PFSK-1 (cell line): ENCODE data around the gene ONECUT3.

ENCODE experiments used
- FOXP2 ChIP-seq: optimal IDR thresholded peaks from 2 replicates; pipeline ENCODE3; 2011; ENCODE audit warnings: borderline replicate concordance, control low read depth, inconsistent platforms; ENCODE audit not compliant: insufficient read depth; ENCODE audit errors: extremely low read length, extremely low read depth
- POLR2AphosphoS5 ChIP-seq: IDR thresholded peaks from 2 replicates; pipeline ENCODE4 v1.6.1; 2012; ENCODE audit warnings: low read depth, mild to moderate bottlenecking, control low read depth, low read length, moderate library complexity
- SIN3A ChIP-seq: IDR thresholded peaks from 2 replicates; pipeline ENCODE4 v1.6.1; 2012; ENCODE audit warnings: mild to moderate bottlenecking, low read length, moderate library complexity, borderline replicate concordance; ENCODE audit not compliant: insufficient read depth
- TAF1 ChIP-seq: IDR thresholded peaks from 2 replicates; pipeline ENCODE4 v1.6.1; 2012; ENCODE audit warnings: low read length, control low read depth, borderline replicate concordance; ENCODE audit not compliant: insufficient read depth
- TF ChIP-seq, protein P1 (sequence below), 2 experiments: IDR thresholded peaks; 2 replicates each; pipeline versions ENCODE4 v1.6.1 to v1.8.0; 2011 to 2012; ENCODE audit warnings: low read depth in 2 of 2, low read length in 2 of 2, control low read depth in 1 of 2, inconsistent platforms in 1 of 2, mild to moderate bottlenecking in 1 of 2, moderate library complexity in 1 of 2; ENCODE audit not compliant: insufficient read depth in 1 of 2

The ONECUT3 gene

DNA sequence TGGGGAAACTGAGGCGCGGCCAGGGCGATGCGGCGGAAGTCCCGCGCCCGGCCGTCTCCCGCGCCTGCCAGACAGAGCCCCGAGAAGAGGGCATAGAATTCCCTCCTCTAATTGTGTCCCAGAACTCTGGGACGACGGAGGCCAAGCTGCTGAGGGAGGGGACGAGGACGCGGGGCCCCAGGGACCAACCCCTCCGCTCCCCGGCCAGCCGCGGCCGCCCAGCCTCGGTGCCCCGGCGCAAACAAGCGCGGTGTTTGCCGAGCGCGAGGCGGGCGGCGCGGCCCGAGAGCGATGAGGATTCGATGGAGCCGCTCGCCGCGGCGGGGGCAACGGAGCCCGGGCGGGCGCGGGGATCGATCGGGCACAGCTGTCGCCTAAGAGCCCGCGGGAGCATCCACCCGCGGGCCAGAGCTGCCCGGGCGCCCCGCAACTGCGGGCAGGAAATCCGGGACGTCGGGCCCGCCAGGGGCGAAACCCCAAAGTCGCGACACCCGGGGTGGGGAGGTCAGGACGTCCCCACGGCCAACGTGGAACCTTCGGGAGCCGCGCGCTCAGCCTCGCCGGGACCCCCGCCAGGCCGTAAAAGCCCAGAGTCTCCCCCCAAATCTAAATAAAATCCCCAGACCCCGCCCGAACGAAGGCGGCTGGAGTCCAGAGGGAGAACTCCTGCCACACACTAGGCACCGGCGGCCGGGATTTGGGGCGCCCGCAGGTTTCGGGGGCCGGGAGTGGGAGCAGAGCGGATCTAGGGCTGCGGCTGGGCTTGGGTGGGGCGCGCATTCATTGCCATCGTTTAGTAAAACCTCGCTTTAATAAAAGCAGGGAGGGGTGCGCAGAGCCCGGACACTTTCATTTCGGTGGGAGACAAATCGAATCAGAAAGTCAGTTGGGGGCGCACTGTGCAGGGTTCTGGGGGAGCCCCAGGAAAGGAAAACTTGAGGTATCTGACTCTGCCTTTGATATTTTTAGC, 3.6 kb upstream of the ONECUT3 start:
- TF ChIP-seq TAF1 (no peak), SIN3A (no peak), FOXP2 (no peak), POLR2AphosphoS5 (no peak)
- TF ChIP-seq, protein P1, sequence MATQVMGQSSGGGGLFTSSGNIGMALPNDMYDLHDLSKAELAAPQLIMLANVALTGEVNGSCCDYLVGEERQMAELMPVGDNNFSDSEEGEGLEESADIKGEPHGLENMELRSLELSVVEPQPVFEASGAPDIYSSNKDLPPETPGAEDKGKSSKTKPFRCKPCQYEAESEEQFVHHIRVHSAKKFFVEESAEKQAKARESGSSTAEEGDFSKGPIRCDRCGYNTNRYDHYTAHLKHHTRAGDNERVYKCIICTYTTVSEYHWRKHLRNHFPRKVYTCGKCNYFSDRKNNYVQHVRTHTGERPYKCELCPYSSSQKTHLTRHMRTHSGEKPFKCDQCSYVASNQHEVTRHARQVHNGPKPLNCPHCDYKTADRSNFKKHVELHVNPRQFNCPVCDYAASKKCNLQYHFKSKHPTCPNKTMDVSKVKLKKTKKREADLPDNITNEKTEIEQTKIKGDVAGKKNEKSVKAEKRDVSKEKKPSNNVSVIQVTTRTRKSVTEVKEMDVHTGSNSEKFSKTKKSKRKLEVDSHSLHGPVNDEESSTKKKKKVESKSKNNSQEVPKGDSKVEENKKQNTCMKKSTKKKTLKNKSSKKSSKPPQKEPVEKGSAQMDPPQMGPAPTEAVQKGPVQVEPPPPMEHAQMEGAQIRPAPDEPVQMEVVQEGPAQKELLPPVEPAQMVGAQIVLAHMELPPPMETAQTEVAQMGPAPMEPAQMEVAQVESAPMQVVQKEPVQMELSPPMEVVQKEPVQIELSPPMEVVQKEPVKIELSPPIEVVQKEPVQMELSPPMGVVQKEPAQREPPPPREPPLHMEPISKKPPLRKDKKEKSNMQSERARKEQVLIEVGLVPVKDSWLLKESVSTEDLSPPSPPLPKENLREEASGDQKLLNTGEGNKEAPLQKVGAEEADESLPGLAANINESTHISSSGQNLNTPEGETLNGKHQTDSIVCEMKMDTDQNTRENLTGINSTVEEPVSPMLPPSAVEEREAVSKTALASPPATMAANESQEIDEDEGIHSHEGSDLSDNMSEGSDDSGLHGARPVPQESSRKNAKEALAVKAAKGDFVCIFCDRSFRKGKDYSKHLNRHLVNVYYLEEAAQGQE (IDR thresholded peaks at IDR 0.05; ENCODE audit: insufficient read depth in 1 of 2, low read depth in 2 of 2, low read length in 2 of 2) = no peak

DNA sequence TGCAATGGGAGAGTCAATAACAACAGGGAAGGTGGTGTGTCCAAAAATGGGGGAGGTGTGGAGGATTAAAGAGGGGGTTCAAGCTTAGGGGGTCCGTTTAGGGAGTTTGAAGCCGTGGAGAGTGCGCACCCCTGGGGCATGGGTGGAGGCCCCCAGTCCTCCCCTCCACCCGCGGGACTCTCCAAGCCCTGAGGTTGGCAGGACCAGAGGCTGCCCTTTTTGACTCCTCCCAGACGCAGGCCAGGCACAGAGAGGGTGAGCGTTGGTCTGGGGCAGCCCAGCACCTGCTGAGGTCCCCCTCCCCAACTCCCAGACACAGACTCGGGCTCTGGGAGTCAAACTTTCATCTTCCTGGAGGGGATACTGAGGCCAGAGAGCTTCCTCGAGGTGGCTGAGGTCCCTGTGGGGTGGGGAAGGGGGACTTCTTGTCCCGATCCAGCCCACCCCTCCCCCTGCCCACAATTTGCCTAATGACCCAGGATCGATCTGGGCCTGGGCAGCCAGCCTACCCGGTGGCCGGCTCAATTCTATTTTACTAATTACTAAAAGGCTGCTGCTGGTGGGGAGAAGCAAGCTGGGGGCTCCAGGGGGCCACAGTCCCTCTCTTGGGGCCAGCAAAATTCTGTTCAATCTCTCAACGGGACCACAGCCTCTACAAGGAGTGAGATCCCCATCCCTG, 2.8 kb upstream of the ONECUT3 start:
- TF ChIP-seq, protein P1 (IDR thresholded peaks at IDR 0.05; ENCODE audit: insufficient read depth in 1 of 2, low read depth in 2 of 2, low read length in 2 of 2) = no peak
- TF ChIP-seq SIN3A (no peak), TAF1 (no peak), POLR2AphosphoS5 (no peak), FOXP2 (no peak)

- TF ChIP-seq TAF1 = no peak
- TF ChIP-seq POLR2AphosphoS5 = no peak
- TF ChIP-seq SIN3A = no peak
- TF ChIP-seq FOXP2 = no peak
- TF ChIP-seq, protein P1 (IDR thresholded peaks at IDR 0.05; ENCODE audit: insufficient read depth in 1 of 2, low read depth in 2 of 2, low read length in 2 of 2) = no peak
These were observed 1.8 kb upstream of the ONECUT3 start for GRCh38 chr19:1751367-1752008.

DNA sequence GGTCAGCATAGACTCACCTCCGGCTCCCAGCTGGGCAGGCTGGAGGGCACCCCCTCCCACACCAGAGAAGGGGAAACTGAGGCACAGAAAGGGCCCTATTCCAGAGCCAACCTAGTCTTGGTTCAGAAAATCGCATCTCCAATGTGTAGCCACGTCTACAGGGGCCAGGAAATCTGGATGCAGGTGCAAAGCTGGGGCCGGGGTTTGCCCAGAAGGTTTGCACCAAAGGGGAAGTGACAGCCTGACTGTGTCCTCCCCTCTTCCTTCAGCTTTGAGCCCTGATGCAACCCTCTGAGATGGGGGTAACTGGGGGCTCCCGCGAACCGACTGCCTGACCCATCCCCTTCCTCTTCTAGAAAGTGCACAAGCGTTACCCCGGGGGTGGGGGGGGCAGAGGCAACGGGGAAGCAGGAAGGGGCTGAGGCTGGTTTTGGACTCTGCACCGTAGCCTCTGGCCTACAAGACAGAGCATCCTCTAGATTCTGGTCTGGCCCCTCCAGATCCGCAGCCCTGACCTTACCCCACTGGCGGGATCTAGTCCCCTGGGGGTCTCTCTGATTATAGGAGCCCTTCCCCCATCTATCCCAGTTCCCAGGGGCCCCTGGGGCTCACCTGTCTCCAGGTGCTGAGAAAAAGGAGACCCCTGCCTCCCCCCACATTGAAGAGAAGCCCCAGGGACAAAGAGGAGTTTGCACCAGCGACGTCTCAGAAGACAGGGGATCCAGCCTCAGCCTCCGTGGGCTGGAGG, 1.1 kb upstream of the ONECUT3 start:
- TF ChIP-seq TAF1 = no peak
